Cardiac fibroblast (primary cell): ENCODE results near the gene FDX1.

Source experiments
- DNase-seq, 2 donors: peaks; one replicate each; pipeline versions ENCODE4 v3.0.0 to v3.0.0-alpha.2; 2010; ENCODE audit warnings: low read depth in 2 of 2
- H3K4me3 ChIP-seq, 2 donors: replicated peaks in 1 of 2; 1 replicate in 1 of 2; 2 replicates in 1 of 2; pipeline ENCODE4 v1.5.1; 2011; ENCODE audit warnings: low read depth in 2 of 2, low read length in 2 of 2, mild to moderate bottlenecking in 2 of 2, moderate library complexity in 1 of 2
- TF ChIP-seq, protein P1 (sequence below): IDR thresholded peaks from one replicate; pipeline ENCODE4 v1.5.1; 2011; ENCODE audit warnings: low read depth, mild to moderate bottlenecking, low read length, inconsistent platforms

Gene FDX1

DNA sequence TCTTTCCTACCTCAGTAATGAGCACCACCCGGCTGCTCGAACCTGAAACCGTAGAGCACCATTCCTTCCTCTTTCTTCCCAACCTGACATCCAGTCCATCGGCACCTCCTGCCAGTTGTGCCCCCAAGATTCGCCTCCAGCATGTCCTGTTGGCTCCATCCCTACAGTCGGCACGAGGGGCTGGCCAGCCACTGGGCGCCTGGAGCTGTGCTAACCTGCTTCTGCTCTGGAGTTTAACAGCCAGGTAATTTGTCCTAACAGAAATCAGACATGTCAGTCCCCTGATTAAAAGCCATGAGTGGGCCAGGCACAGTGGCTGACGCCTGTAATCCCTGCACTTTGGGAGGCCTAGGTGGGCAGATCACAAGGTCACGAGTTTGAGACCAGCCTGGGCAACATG, 16.8 kb downstream of the FDX1 start:
- no peak overlapping the region for H3K4me3 ChIP-seq
- TF ChIP-seq, protein P1, sequence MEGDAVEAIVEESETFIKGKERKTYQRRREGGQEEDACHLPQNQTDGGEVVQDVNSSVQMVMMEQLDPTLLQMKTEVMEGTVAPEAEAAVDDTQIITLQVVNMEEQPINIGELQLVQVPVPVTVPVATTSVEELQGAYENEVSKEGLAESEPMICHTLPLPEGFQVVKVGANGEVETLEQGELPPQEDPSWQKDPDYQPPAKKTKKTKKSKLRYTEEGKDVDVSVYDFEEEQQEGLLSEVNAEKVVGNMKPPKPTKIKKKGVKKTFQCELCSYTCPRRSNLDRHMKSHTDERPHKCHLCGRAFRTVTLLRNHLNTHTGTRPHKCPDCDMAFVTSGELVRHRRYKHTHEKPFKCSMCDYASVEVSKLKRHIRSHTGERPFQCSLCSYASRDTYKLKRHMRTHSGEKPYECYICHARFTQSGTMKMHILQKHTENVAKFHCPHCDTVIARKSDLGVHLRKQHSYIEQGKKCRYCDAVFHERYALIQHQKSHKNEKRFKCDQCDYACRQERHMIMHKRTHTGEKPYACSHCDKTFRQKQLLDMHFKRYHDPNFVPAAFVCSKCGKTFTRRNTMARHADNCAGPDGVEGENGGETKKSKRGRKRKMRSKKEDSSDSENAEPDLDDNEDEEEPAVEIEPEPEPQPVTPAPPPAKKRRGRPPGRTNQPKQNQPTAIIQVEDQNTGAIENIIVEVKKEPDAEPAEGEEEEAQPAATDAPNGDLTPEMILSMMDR, result no peak
- no peak for DNase-seq

DNA sequence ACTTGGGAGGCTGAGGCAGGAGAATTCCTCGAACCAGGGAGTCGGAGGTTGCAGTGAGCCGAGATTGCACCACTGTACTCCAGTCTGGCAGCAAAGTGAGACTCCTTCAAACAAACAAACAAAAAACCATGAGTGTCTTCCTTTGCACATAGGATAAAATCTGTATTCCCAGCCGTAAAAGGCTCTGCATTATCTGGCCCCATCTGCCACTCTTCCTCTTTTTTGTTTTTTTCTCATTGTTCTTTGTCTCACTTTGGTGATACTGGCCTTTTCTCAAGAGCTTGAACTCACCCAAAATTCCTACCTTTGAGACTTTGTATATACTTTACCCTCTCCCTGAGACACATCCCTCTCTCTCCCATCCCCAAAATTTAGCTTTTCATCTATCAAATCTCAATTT, 17.6 kb downstream of the FDX1 start:
- TF ChIP-seq, protein P1, result no peak
- no peak for DNase-seq
- no peak overlapping the region for H3K4me3 ChIP-seq

DNA sequence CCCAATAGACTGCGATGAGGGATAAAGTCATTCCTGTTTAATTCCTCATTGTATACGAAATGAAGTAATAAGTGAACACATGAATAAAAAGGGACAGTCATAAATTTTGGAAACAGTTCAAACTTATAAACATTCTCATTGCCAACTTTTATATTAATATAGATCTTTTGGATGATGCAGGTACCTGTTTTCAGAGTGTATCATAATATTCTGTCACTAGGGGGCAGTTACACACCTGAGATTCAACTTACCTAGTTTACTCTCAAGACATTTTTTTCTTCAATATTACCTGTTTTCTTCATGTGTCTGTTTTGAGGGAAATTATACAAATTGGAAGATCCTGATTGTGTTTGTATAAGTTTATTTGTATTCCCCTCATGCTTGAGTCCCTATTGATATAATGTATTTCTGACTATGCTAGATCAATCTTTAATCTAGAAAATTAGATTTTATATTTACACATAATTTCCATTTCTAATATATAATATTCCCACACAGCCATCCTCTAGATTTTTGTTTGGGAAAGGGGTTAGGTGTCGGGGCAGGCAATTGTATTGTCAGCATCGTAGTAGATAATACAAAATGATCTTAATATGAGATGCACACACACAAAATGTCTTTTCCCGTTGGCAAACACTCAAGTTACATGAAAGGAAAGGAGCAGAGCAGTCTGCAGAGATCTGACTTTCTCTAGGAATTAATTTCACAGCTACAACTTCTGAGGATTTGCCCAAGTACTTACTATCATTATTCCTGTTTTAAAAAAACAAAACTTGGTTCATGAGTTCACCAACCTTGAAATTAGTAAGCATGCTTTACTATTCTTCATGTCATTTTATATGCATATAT, 18.4 kb downstream of the FDX1 start:
- TF ChIP-seq, protein P1, result peak; percentile 26
- DNase-seq, result peak; percentile 7 to 29
- no peak overlapping the region for H3K4me3 ChIP-seq

DNA sequence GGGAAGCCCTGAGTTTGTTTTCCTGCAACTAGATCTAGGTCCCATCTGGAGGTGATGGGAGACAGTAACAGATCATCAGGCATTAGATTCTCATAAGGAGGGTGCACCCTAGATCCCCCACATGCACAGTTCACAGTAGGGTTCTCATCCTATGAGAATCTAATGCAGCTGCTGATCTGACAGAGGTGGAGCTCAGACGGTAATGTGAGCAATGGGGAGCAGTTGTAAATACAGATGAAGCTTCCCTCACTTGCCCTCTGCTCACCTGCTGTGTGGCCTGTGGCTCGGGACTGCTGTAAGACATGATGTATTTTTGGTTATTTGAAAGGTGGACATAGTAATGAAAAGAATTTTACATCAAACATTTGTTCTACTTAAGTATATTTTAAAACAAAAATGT, 20.5 kb downstream of the FDX1 start:
- TF ChIP-seq, protein P1, result no peak
- no peak for DNase-seq

DNA sequence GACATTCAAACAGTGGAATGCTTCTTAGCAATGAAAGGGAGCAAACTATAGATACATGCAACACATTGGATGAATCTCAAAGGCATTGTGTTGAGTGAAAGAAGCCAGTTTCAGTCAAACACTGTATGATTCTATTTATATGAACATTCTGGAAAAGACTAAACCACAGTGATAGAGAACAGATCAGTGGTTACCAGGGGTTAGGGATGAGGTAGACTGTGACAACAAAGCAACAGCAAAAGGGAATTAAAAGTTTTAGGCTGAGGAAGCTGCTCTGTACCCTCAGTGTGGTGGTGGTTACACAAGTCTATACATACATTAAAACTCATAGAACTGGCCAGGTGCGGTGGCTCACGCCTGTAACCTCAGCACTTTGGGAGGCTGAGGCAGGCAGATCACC, 23.0 kb downstream of the FDX1 start:
- TF ChIP-seq, protein P1, result no peak
- no peak overlapping the region for H3K4me3 ChIP-seq
- DNase-seq, result no peak

More for the DNA sequence above, 20.5 kb downstream of the FDX1 start:
- no peak overlapping the region for H3K4me3 ChIP-seq

DNA sequence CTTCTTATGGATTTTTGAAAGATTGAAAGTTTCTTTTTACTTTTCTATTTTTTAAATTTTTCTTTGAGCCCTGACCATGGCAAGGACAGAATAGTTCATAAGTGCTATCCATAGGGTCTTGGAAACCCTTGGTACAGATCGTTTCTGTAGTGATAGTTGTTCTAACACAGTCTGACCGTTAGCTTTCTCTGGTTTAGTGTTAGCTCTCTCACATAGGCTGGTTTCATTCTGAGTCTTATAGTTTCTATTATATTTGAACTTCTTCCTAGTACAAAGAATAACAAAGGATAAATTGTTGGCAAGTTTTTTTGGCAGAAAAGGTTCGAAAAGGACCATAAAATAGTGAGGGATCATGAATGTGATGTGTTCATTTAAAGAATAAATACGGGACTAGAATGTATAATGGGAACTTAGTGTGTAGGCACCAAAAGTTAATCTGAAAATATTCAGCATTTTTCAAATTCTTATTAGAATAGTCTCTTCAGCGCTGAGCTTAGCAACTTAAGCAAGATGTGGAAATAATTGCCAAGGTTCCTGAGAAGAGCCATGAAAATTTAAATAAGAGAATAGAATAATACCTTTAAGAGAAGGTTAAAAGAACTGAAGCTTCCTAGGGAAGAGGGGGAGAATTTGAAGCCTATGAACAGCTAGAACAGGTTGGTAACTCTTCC, 24.1 kb downstream of the FDX1 start:
- TF ChIP-seq, protein P1, result no peak
- no peak overlapping the region for H3K4me3 ChIP-seq
- no peak for DNase-seq
